Naive thymus-derived CD8-positive, alpha-beta T cell (primary cell): ENCODE data around the gene ZNF197. TPM values are rescaled to one million over a fixed set of nuclear protein-coding genes. Genes with fewer than 3 reads are reported as not detected.
"Not testable (repeated sequence)": the region's sequence is repeated elsewhere in the genome, so short reads cannot be mapped to it uniquely, and the experiment has no call there.

ENCODE experiments used
- ATAC-seq, 2 donors: fragments of 150-1000 bp; cut with Tn5 transposase in 1 of 2; sonication (Bioruptor Pico), chemical (Tn5 transposase) in 1 of 2; 1 replicate in 1 of 2; 2 replicates in 1 of 2; pipeline ENCODE4 v1.10.0; 2021; ENCODE audit warnings: mild to moderate bottlenecking in 2 of 2, moderate library complexity in 2 of 2
- POLR2A ChIA-PET: fragments of 350-600 bp; sonication (Branson Sonifier 250); formaldehyde crosslinking; loops from one replicate; lab custom pipeline; 2021; ENCODE audit warnings: antibody characterized with exemption; lab: Charles Lee
- DNase-seq, 10 donors: peaks; one replicate each; pipeline versions ENCODE4 v3.0.0 to v3.0.0-alpha.2; 2020 to 2022
- H3K27ac Mint-ChIP-seq, 10 donors: one replicate each; pipeline ENCODE4 v1.8.0; 2020 to 2022; ENCODE audit warnings: mild to moderate bottlenecking in 10 of 10, mixed read lengths in 10 of 10, moderate library complexity in 4 of 10, inconsistent platforms in 1 of 10
- H3K27me3 Mint-ChIP-seq, 5 donors: one replicate each; pipeline ENCODE4 v1.8.0; 2021 to 2022; ENCODE audit warnings: mixed read lengths in 5 of 5
- H3K36me3 Mint-ChIP-seq, 3 donors: one replicate each; pipeline ENCODE4 v1.8.0; 2020 to 2022; ENCODE audit warnings: mixed read lengths in 3 of 3, mild to moderate bottlenecking in 2 of 3, inconsistent platforms in 1 of 3
- H3K4me1 Mint-ChIP-seq, 4 donors: one replicate each; pipeline ENCODE4 v1.8.0; 2021 to 2022; ENCODE audit warnings: mixed read lengths in 4 of 4
- H3K4me3 Mint-ChIP-seq, 10 donors: one replicate each; pipeline ENCODE4 v1.8.0; 2020 to 2022; ENCODE audit warnings: mild to moderate bottlenecking in 10 of 10, mixed read lengths in 10 of 10, moderate library complexity in 6 of 10, inconsistent platforms in 1 of 10
- H3K9me3 Mint-ChIP-seq, 9 donors: one replicate each; pipeline ENCODE4 v1.8.0; 2020 to 2022; ENCODE audit warnings: mixed read lengths in 9 of 9, mild to moderate bottlenecking in 3 of 9, inconsistent platforms in 1 of 9, moderate library complexity in 1 of 9
- polyA plus RNA-seq, 3 donors: library from polyadenylated mRNA; unstranded; fragments of 300-500 nt; fragmentation: Illumina TruSeq; gene quantifications; one replicate each; pipeline ENCODE4 v1.2.3, GENCODE V29; 2021
- total RNA-seq, 8 experiments: library from RNA in 2 of 8; stranded (reverse) in 2 of 8; gene quantifications; one replicate each; pipeline ENCODE4 v1.2.3 and lab custom pipeline; 2021 to 2026

Gene ZNF197
- total and polyA plus RNA-seq, 5 experiments from 2014 or later, result 3.2 to 17.2 (median 6.8) TPM

- POLR2A ChIA-PET, result no interaction called here
Measured at GRCh38 chr3:44669760-44670159, 44.9 kb downstream of the ZNF197 start.

GRCh38 chr3:44673466-44673865, 48.6 kb downstream of the ZNF197 start:
- H3K4me3 Mint-ChIP-seq, H3K4me1 Mint-ChIP-seq, H3K27ac Mint-ChIP-seq, H3K27me3 Mint-ChIP-seq, ATAC-seq, DNase-seq, POLR2A ChIA-PET: not testable (repeated sequence)
- peaks cover 17 to 76% (median 59%) of the 10 kb centered on the region in 9 donors for H3K9me3 Mint-ChIP-seq
- peaks cover 4 to 49% (median 28%) of the 10 kb centered on the region in 3 donors for H3K36me3 Mint-ChIP-seq

More at GRCh38 chr3:44669760-44670159, 44.9 kb downstream of the ZNF197 start:
- no peak overlapping the region for H3K27ac Mint-ChIP-seq
- H3K4me3 Mint-ChIP-seq, result no peak overlapping the region
- peaks cover 4 to 52% (median 26%) of the 10 kb centered on the region in 3 donors for H3K36me3 Mint-ChIP-seq
- peaks cover 0 to 4% (median 0%) of the 10 kb centered on the region in 5 donors for H3K27me3 Mint-ChIP-seq
- DNase-seq, result no peak
- ATAC-seq, result no peak
- peaks cover 0 to 3% (median 0%) of the 10 kb centered on the region in 4 donors for H3K4me1 Mint-ChIP-seq
- H3K9me3 Mint-ChIP-seq, result peaks cover 19 to 74% (median 58%) of the 10 kb centered on the region in 9 donors

- Mint-ChIP-seq H3K27me3 (peaks cover 0 to 4% (median 0%) of the 10 kb centered on the region in 5 donors), H3K36me3 (peaks cover 4 to 43% (median 23%) of the 10 kb centered on the region in 3 donors), H3K27ac (peak overlapping the region in 2 of 10 donors; percentile 41 to 43), H3K9me3 (peaks cover 17 to 76% (median 57%) of the 10 kb centered on the region in 9 donors), H3K4me1 (peaks cover 0 to 3% (median 0%) of the 10 kb centered on the region in 4 donors), H3K4me3 (no peak overlapping the region)
- DNase-seq (no peak), ATAC-seq (no peak)
- POLR2A ChIA-PET, result no interaction called here
Measured at GRCh38 chr3:44674211-44674610, 49.4 kb downstream of the ZNF197 start.

- H3K4me3 Mint-ChIP-seq, result no peak overlapping the region
- ATAC-seq (no peak), DNase-seq (no peak)
- H3K27me3 Mint-ChIP-seq, result peaks cover 0 to 7% (median 0%) of the 10 kb centered on the region in 5 donors
- H3K36me3 Mint-ChIP-seq, result peaks cover 21 to 66% (median 45%) of the 10 kb centered on the region in 3 donors
- POLR2A ChIA-PET, result interaction anchor here (0.6 kb wide), 1 partner anchor 44 kb away, joined by 5 read pairs; no protein-coding TSS in a partner anchor
- H3K9me3 Mint-ChIP-seq, result peaks cover 17 to 99% (median 68%) of the 10 kb centered on the region in 9 donors
- peak overlapping the region in 1 of 10 donors; percentile 24 for H3K27ac Mint-ChIP-seq
- H3K4me1 Mint-ChIP-seq, result peaks cover 0 to 5% (median 0%) of the 10 kb centered on the region in 4 donors
Measured at GRCh38 chr3:44678480-44679116, 53.8 kb downstream of the ZNF197 start.

- H3K9me3 Mint-ChIP-seq, result peaks cover 9 to 97% (median 74%) of the 10 kb centered on the region in 9 donors
- peaks cover 0 to 9% (median 3%) of the 10 kb centered on the region in 5 donors for H3K27me3 Mint-ChIP-seq
- peaks cover 7 to 13% (median 12%) of the 10 kb centered on the region in 4 donors for H3K4me1 Mint-ChIP-seq
- peaks cover 28 to 71% (median 65%) of the 10 kb centered on the region in 3 donors for H3K36me3 Mint-ChIP-seq
- POLR2A ChIA-PET, result no interaction called here
- DNase-seq, result no peak
- H3K27ac Mint-ChIP-seq, result no peak overlapping the region
- H3K4me3 Mint-ChIP-seq, result peak overlapping the region in 1 of 10 donors; percentile 52
- ATAC-seq, result no peak
Measured at GRCh38 chr3:44680921-44681455, 56.2 kb downstream of the ZNF197 start.

- ATAC-seq, result no peak
- peaks cover 0 to 15% (median 8%) of the 10 kb centered on the region in 5 donors for H3K27me3 Mint-ChIP-seq
- POLR2A ChIA-PET, result no interaction called here
- no peak overlapping the region for H3K4me3 Mint-ChIP-seq
- H3K27ac Mint-ChIP-seq, result no peak overlapping the region
- DNase-seq, result no peak
- H3K9me3 Mint-ChIP-seq, result peaks cover 23 to 95% (median 68%) of the 10 kb centered on the region in 9 donors
- H3K36me3 Mint-ChIP-seq, result peaks cover 28 to 69% (median 59%) of the 10 kb centered on the region in 3 donors
- peaks cover 7 to 15% (median 13%) of the 10 kb centered on the region in 4 donors for H3K4me1 Mint-ChIP-seq
Measured at GRCh38 chr3:44682182-44682896, 57.5 kb downstream of the ZNF197 start.

GRCh38 chr3:44685128-44685800, 60.4 kb downstream of the ZNF197 start:
- Mint-ChIP-seq H3K36me3 (peaks cover 31 to 79% (median 70%) of the 10 kb centered on the region in 3 donors), H3K27ac (peak overlapping the region; percentile 62 to 92 (median 72)), H3K9me3 (peaks cover 26 to 85% (median 62%) of the 10 kb centered on the region in 9 donors), H3K4me1 (peaks cover 7 to 15% (median 13%) of the 10 kb centered on the region in 4 donors), H3K4me3 (peak overlapping the region; percentile 81 to 95 (median 88)), H3K27me3 (peaks cover 9 to 35% (median 29%) of the 10 kb centered on the region in 5 donors)
- POLR2A ChIA-PET, result interaction anchor here (1.0 to 1.5 kb wide), 3 partner anchors 60 to 77 kb away, joined by 3 to 4 read pairs (median 3); partner anchors contain the start of gene ZNF197
- peak; percentile 84 to 90 for ATAC-seq
- peak; percentile 23 to 75 (median 48) for DNase-seq

GRCh38 chr3:44687898-44688297, 63.1 kb downstream of the ZNF197 start:
- no peak for DNase-seq
- Mint-ChIP-seq H3K4me1 (peaks cover 7 to 15% (median 12%) of the 10 kb centered on the region in 4 donors), H3K27me3 (peaks cover 24 to 59% (median 48%) of the 10 kb centered on the region in 5 donors), H3K27ac (no peak overlapping the region), H3K4me3 (no peak overlapping the region), H3K9me3 (peaks cover 26 to 84% (median 58%) of the 10 kb centered on the region in 9 donors), H3K36me3 (peaks cover 20 to 74% (median 49%) of the 10 kb centered on the region in 3 donors)
- POLR2A ChIA-PET, result no interaction called here
- ATAC-seq, result no peak

Other genes with a start within 250 kb of the ZNF197 start
- gene ZNF445, start 147.4 kb upstream of the ZNF197 start, total RNA-seq, result 10 to 100 TPM; 31.1 to 32.2 TPM
- 1 to 10 TPM; 2.8 to 3.3 (median 3.0) TPM for gene ZNF445, start 147.4 kb upstream of the ZNF197 start, polyA plus RNA-seq
- 10 to 100 TPM in 1 of 2 experiments, 1 to 10 TPM in 1; 6.7 to 10.5 TPM for gene ZKSCAN7, start 69.8 kb upstream of the ZNF197 start, total RNA-seq
- gene ZKSCAN7, start 69.8 kb upstream of the ZNF197 start, polyA plus RNA-seq, result 1 to 10 TPM; 2.6 to 5.9 (median 5.1) TPM
- gene ZNF660, start 40.1 kb upstream of the ZNF197 start, total RNA-seq, result 1 to 10 TPM; 1.7 to 1.9 TPM
- gene ZNF660, start 40.1 kb upstream of the ZNF197 start, polyA plus RNA-seq, result under 1 TPM in 2 of 3 donors, not detected in 1; 0.28 to 0.99 TPM
- gene ZNF35, start 23.7 kb downstream of the ZNF197 start, total RNA-seq, result 1 to 10 TPM; 2.7 to 3.9 TPM
- gene ZNF35, start 23.7 kb downstream of the ZNF197 start, polyA plus RNA-seq, result 1 to 10 TPM in 1 of 3 donors, under 1 TPM in 2; 0.41 to 1.2 (median 0.62) TPM
- 1 to 10 TPM; 6.0 to 6.1 TPM for gene ZNF502, start 87.6 kb downstream of the ZNF197 start, total RNA-seq
- 1 to 10 TPM; 2.3 to 3.4 (median 2.4) TPM for gene ZNF502, start 87.6 kb downstream of the ZNF197 start, polyA plus RNA-seq
- 1 to 10 TPM; 3.9 to 4.5 TPM for gene ZNF501, start 104.6 kb downstream of the ZNF197 start, total RNA-seq
- gene ZNF501, start 104.6 kb downstream of the ZNF197 start, polyA plus RNA-seq, result 1 to 10 TPM; 1.6 to 2.3 (median 2.2) TPM
- 10 to 100 TPM; 39.8 to 50.0 TPM for gene KIAA1143, start 136.6 kb downstream of the ZNF197 start, total RNA-seq
- gene KIAA1143, start 136.6 kb downstream of the ZNF197 start, polyA plus RNA-seq, result 10 to 100 TPM; 24.1 to 34.9 (median 30.6) TPM
- under 1 TPM; 0.30 to 0.57 TPM for gene KIF15, start 136.8 kb downstream of the ZNF197 start, total RNA-seq
- under 1 TPM in 1 of 3 donors, not detected in 2; 0.08 TPM for gene KIF15, start 136.8 kb downstream of the ZNF197 start, polyA plus RNA-seq
- gene TMEM42, start 236.9 kb downstream of the ZNF197 start, total RNA-seq, result 10 to 100 TPM; 22.8 to 25.9 TPM
- 10 to 100 TPM; 51.8 to 74.2 (median 51.9) TPM for gene TMEM42, start 236.9 kb downstream of the ZNF197 start, polyA plus RNA-seq
- gene TGM4, start 249.6 kb downstream of the ZNF197 start, total RNA-seq, result not detected
- under 1 TPM in 1 of 3 donors, not detected in 2; 0.05 TPM for gene TGM4, start 249.6 kb downstream of the ZNF197 start, polyA plus RNA-seq